H9 (cell line): ENCODE results near the gene AMH. TPM values are rescaled to one million over a fixed set of nuclear protein-coding genes. Genes with fewer than 3 reads are reported as not detected.

Source experiments
- DNase-seq: peaks from one replicate; pipeline ENCODE4 v3.0.0-alpha.2; 2017
- H2AFZ ChIP-seq: one replicate; pipeline ENCODE4 v1.6.1; 2013; ENCODE audit warnings: mild to moderate bottlenecking, low read length, control low read depth, moderate library complexity
- H2AK5ac ChIP-seq: 2 replicates; pipeline ENCODE4 v1.6.1; 2013; ENCODE audit warnings: low read length, control low read depth, mixed read lengths; ENCODE audit not compliant: insufficient read length
- H2BK120ac ChIP-seq: one replicate; pipeline ENCODE4 v1.6.1; 2013; ENCODE audit warnings: low read depth, mild to moderate bottlenecking, low read length, control low read depth, inconsistent platforms; ENCODE audit not compliant: poor library complexity, severe bottlenecking
- H2BK12ac ChIP-seq: 2 replicates; pipeline ENCODE4 v1.6.1; 2013; ENCODE audit warnings: low read length, control low read depth, mixed read lengths, low read depth; ENCODE audit not compliant: insufficient read length
- H2BK15ac ChIP-seq: 2 replicates; pipeline ENCODE4 v1.6.1; 2013; ENCODE audit warnings: low read depth, low read length, control low read depth
- H2BK20ac ChIP-seq: one replicate; pipeline ENCODE4 v1.6.1; 2013; ENCODE audit warnings: low read depth, mild to moderate bottlenecking, low read length, control low read depth, inconsistent platforms; ENCODE audit not compliant: poor library complexity, severe bottlenecking
- H2BK5ac ChIP-seq: 2 replicates; pipeline ENCODE4 v1.6.1; 2013; ENCODE audit warnings: low read length, control low read depth, mixed read lengths; ENCODE audit not compliant: insufficient read length
- H3K14ac ChIP-seq: 2 replicates; pipeline ENCODE4 v1.6.1; 2013; ENCODE audit warnings: low read length, control low read depth; ENCODE audit not compliant: insufficient read depth
- H3K18ac ChIP-seq: 2 replicates; pipeline ENCODE4 v1.6.1; 2013; ENCODE audit warnings: low read depth, mild to moderate bottlenecking, mixed read lengths, low read length, control low read depth; ENCODE audit not compliant: insufficient read length
- H3K23ac ChIP-seq: 2 replicates; pipeline ENCODE4 v1.6.1; 2013; ENCODE audit warnings: low read length, control low read depth, mixed read lengths, low read depth; ENCODE audit not compliant: insufficient read length
- H3K23me2 ChIP-seq: 2 replicates; pipeline ENCODE4 v1.6.1; 2013; ENCODE audit warnings: low read depth, mild to moderate bottlenecking, mixed read lengths, low read length, control low read depth; ENCODE audit not compliant: insufficient read length, poor library complexity, severe bottlenecking
- H3K27ac ChIP-seq: 2 replicates; pipeline ENCODE4 v1.5.1; 2013; ENCODE audit warnings: low read length, control low read depth, mixed read lengths, low read depth; ENCODE audit not compliant: insufficient read length
- H3K27me3 ChIP-seq: 2 replicates; pipeline ENCODE4 v1.6.1; 2013; ENCODE audit warnings: low read length, control low read depth, inconsistent platforms; ENCODE audit not compliant: insufficient read depth
- H3K4ac ChIP-seq: 2 replicates; pipeline ENCODE4 v1.6.1; 2013; ENCODE audit warnings: low read depth, mild to moderate bottlenecking, control low read depth, inconsistent platforms, low read length, moderate library complexity
- H3K4me1 ChIP-seq: 2 replicates; pipeline ENCODE4 v1.6.1; 2013; ENCODE audit warnings: low read length, control low read depth, inconsistent platforms; ENCODE audit not compliant: insufficient read depth
- H3K4me2 ChIP-seq: 2 replicates; pipeline ENCODE4 v1.6.1; 2013; ENCODE audit warnings: low read length, control low read depth, mixed read lengths; ENCODE audit not compliant: insufficient read length, insufficient read depth
- H3K56ac ChIP-seq: 2 replicates; pipeline ENCODE4 v1.6.1; 2013; ENCODE audit warnings: low read depth, mild to moderate bottlenecking, mixed read lengths, low read length, control low read depth; ENCODE audit not compliant: insufficient read length
- H3K79me1 ChIP-seq: 2 replicates; pipeline ENCODE4 v1.6.1; 2013; ENCODE audit warnings: low read depth, mild to moderate bottlenecking, moderate library complexity, low read length, control low read depth, inconsistent platforms; ENCODE audit not compliant: insufficient read depth, poor library complexity, severe bottlenecking
- H3K79me2 ChIP-seq: 2 replicates; pipeline ENCODE4 v1.6.1; 2013; ENCODE audit warnings: low read length, control low read depth, inconsistent platforms; ENCODE audit not compliant: insufficient read depth
- H3K9ac ChIP-seq: 2 replicates; pipeline ENCODE4 v1.6.1; 2013; ENCODE audit warnings: low read length, control low read depth, mixed read lengths; ENCODE audit not compliant: insufficient read length; ENCODE audit errors: extremely low read depth
- H3K9me3 ChIP-seq: one replicate; pipeline ENCODE4 v1.6.1; 2013; ENCODE audit warnings: low read depth, low read length, inconsistent platforms; ENCODE audit not compliant: control insufficient read depth
- H3T11ph ChIP-seq: one replicate; pipeline ENCODE4 v1.6.1; 2013; ENCODE audit warnings: mild to moderate bottlenecking, low read length, control low read depth, inconsistent platforms
- H4K20me1 ChIP-seq: one replicate; pipeline ENCODE4 v1.6.1; 2013; ENCODE audit not compliant: control insufficient read depth, insufficient read length, insufficient read depth
- H4K5ac ChIP-seq: 2 replicates; pipeline ENCODE4 v1.6.1; 2013; ENCODE audit warnings: low read depth, mild to moderate bottlenecking, mixed read lengths, low read length, control low read depth; ENCODE audit not compliant: insufficient read length
- H4K8ac ChIP-seq: replicated peaks from 2 replicates; pipeline ENCODE4 v1.6.1; 2013; ENCODE audit warnings: low read length, control low read depth, mixed read lengths, low read depth; ENCODE audit not compliant: insufficient read length
- H4K91ac ChIP-seq: 2 replicates; pipeline ENCODE4 v1.6.1; 2013; ENCODE audit warnings: low read depth, mild to moderate bottlenecking, moderate library complexity, mixed read lengths, low read length, control low read depth; ENCODE audit not compliant: insufficient read length
- H3K27ac Mint-ChIP-seq, 3 experiments: 2 replicates in 2 of 3; 3 replicates in 1 of 3; pipeline ENCODE4 v1.8.0; 2020 to 2021; ENCODE audit warnings: mixed read lengths in 3 of 3, mild to moderate bottlenecking in 1 of 3, moderate library complexity in 1 of 3
- H3K27me3 Mint-ChIP-seq: 2 replicates; pipeline ENCODE4 v1.8.0; 2021; ENCODE audit warnings: low read depth, mild to moderate bottlenecking, moderate library complexity, mixed read lengths
- H3K36me3 Mint-ChIP-seq, 3 experiments: 2 replicates in 2 of 3; 3 replicates in 1 of 3; pipeline ENCODE4 v1.8.0; 2020 to 2021; ENCODE audit warnings: low read depth in 3 of 3, mixed read lengths in 3 of 3; ENCODE audit not compliant: insufficient read depth in 1 of 3
- H3K4me1 Mint-ChIP-seq, 2 experiments: 2 replicates each; pipeline ENCODE4 v1.8.0; 2020; ENCODE audit warnings: mixed read lengths in 2 of 2
- H3K4me3 Mint-ChIP-seq, 2 experiments: 2 replicates in 1 of 2; 3 replicates in 1 of 2; pipeline ENCODE4 v1.8.0; 2020 to 2021; ENCODE audit warnings: mild to moderate bottlenecking in 2 of 2, mixed read lengths in 2 of 2, moderate library complexity in 1 of 2
- H3K9me3 Mint-ChIP-seq, 2 experiments: 2 replicates in 1 of 2; 3 replicates in 1 of 2; pipeline ENCODE4 v1.8.0; 2020; ENCODE audit warnings: mild to moderate bottlenecking in 2 of 2, mixed read lengths in 2 of 2, moderate library complexity in 1 of 2
- WGBS: extraction: QIAGEN DNeasy Blood & Tissue Kit; methylation state at CpG from one replicate; pipeline ENCODE4 v1.1.7; 2013; ENCODE audit warnings: missing lambda C conversion rate, low lambda C conversion rate, mixed read lengths; ENCODE audit not compliant: insufficient read length; ENCODE audit errors: extremely low coverage; 5-methylcytosine and 5-hydroxymethylcytosine counted together
- total RNA-seq: library from RNA; stranded (reverse); gene quantifications from 2 replicates; pipeline ENCODE4 v1.2.1, GENCODE V29; 2021
- TF ChIP-seq, protein P1 (sequence below): fragments of 200-600 bp; sonication (generic); conservative IDR thresholded peaks from 3 replicates; pipeline ENCODE4 v1.8.0; 2021; ENCODE audit warnings: antibody characterized with exemption, mild to moderate bottlenecking

The AMH gene
- total RNA-seq, 1 experiment from 2014 or later: 70.7 TPM

- Histone ChIP-seq H2BK12ac (no peak overlapping the region), H4K8ac (no peak overlapping the region), H3T11ph (no peak overlapping the region), H2AFZ (no peak overlapping the region), H3K14ac (no peak overlapping the region), H3K23me2 (no peaks in the 10 kb centered on the region), H3K4me2 (no peak overlapping the region), H2BK120ac (no peak overlapping the region), H3K4ac (no peak overlapping the region), H3K27ac (no peak overlapping the region), H3K27me3 (peaks cover 35% of the 10 kb centered on the region; the same call in 1 of the 2 replicates), H3K4me1 (no peaks in the 10 kb centered on the region), H3K79me1 (no peaks in the 10 kb centered on the region), H2BK5ac (no peak overlapping the region), H4K5ac (no peak overlapping the region), H4K91ac (no peak overlapping the region), H3K9ac (no peak overlapping the region), H3K79me2 (no peaks in the 10 kb centered on the region), H2BK20ac (no peak overlapping the region), H2AK5ac (no peak overlapping the region), H3K9me3 (no peaks in the 10 kb centered on the region), H3K56ac (no peak overlapping the region), H3K23ac (no peak overlapping the region), H4K20me1 (no peaks in the 10 kb centered on the region), H2BK15ac (no peak overlapping the region), H3K18ac (no peak overlapping the region)
- H3K4me1 Mint-ChIP-seq: peaks cover 7 to 16% of the 10 kb centered on the region in 2 experiments; a peak in 3 of 4 replicates
- peak overlapping the region; percentile 52 to 82 for H3K4me3 Mint-ChIP-seq
- H3K27me3 Mint-ChIP-seq: peaks cover 96% of the 10 kb centered on the region
- H3K36me3 Mint-ChIP-seq: peaks cover 0 to 7% (median 4%) of the 10 kb centered on the region in 3 experiments; a peak in 3 of 7 replicates
- no peak for DNase-seq
- TF ChIP-seq, protein P1, sequence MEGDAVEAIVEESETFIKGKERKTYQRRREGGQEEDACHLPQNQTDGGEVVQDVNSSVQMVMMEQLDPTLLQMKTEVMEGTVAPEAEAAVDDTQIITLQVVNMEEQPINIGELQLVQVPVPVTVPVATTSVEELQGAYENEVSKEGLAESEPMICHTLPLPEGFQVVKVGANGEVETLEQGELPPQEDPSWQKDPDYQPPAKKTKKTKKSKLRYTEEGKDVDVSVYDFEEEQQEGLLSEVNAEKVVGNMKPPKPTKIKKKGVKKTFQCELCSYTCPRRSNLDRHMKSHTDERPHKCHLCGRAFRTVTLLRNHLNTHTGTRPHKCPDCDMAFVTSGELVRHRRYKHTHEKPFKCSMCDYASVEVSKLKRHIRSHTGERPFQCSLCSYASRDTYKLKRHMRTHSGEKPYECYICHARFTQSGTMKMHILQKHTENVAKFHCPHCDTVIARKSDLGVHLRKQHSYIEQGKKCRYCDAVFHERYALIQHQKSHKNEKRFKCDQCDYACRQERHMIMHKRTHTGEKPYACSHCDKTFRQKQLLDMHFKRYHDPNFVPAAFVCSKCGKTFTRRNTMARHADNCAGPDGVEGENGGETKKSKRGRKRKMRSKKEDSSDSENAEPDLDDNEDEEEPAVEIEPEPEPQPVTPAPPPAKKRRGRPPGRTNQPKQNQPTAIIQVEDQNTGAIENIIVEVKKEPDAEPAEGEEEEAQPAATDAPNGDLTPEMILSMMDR: no peak
- WGBS: no CpG with 5 or more reads among the region's 28 CpGs
- H3K27ac Mint-ChIP-seq: no peak overlapping the region; a peak in 1 of 7 replicates
- H3K9me3 Mint-ChIP-seq: peaks cover 5 to 6% of the 10 kb centered on the region in 2 experiments; a peak in 3 of 5 replicates
Measured at GRCh38 chr19:2288818-2289713, 39.9 kb downstream of the AMH start.
